ENCODE results near the gene COL4A2.

COL4A2 gene

DNA sequence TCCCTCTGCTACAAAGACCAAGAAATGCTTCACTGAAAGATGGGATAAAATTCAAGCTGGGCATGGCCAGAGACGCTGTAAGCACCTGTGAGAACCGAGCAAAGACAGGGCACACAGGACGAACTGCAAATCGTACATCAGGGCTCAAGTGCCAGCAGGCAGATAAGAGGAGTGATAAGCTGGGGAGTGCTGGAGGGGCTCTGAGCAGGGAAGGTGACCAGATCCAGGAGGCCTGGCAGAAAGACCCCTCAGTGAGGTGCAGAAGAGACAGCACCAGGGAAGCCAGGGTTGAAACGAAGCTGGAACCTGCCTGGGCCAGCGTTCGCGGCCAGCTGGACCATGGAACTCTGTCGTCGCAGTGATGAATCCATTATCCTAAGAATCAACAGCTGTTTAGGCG lies 244.2 kb downstream of the COL4A2 start:
- no peak for DNase-seq

DNA sequence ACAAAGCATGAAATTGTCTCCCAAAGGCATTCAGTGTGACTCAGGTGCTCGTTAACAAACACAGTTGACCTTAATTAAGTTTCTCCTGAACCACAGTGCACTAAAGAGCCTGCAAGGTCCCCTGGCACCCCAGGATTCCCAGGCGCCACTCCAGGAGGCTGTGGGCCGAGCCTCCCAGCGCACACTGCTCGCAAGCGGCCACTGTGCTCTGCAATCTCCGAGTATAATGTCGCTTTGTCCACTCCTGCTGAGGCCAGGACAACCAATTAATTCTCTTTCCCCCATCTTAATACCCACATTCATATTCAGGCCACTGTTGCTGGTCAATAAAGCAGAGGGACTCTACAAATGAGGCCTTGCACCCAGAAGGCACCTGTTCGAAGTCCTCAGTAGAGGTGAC lies 245.7 kb downstream of the COL4A2 start:
- no peak for DNase-seq

DNA sequence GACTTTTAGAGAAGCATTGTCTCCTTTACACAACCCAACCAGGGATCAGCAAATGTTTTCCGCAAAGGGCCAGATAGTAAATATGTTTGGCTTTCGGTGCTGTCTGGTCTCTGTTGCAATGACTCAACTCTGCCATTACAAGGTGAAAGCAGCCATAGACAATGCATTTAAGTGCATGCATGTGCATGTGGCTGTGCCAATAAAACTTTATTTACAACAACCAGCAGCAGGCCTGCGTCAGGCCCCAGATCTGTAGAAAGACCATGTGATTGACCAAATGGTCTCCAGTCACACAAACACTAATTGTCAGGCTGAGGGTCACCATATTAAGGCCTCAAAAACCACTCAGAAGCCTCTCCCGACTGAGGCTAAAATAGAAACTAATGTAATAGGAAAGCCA lies 246.3 kb downstream of the COL4A2 start:
- DNase-seq = no peak

DNA sequence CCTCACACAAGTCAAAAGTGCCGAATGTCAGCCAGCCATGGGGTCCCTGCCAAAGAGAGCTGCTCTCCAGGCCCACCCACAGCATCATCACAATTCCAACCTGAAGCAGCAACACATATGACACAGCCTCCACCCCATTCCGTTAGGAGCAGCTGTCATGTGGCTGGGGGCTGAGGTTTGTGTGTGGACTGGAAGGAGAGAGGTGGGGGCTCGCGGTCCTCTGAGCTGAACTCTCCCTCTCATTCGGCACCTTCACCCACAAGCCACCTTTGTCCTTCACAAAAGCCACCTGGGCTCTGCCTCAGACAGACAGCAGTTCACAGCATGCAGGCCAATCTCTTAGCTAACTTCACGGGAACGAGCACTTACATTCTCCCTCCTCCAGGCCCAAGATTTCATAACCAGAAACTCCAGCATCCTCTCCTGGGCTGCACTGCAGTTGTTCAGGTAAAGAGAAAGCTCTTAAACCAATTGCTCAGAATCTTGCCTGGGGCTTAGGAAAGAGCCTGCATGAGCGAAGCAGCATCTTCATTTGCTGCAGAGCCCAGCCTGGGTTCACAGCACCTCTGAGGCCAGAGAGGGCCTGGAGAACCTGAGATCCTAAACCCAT lies 247.2 kb downstream of the COL4A2 start:
- DNase-seq = no peak

DNA sequence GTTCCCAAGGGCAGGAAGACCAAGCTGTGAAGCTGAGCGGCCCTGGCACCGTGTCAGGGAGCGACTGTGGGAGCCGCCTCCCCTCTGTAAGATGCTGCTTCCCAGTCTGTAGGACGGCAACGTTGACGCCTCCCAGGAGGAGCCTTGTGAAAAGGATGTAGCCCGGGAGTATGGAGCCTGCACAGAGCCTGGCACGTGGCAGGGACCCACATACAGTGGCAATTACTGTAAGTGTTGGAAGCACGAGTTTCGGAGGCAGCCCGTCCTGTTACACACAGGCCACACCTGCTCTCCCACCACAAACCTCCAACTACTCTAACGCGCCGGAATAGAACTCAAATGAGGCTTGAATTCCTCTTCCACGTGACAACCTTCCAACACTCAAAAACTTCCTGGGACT lies 247.9 kb downstream of the COL4A2 start:
- no peak for DNase-seq

DNA sequence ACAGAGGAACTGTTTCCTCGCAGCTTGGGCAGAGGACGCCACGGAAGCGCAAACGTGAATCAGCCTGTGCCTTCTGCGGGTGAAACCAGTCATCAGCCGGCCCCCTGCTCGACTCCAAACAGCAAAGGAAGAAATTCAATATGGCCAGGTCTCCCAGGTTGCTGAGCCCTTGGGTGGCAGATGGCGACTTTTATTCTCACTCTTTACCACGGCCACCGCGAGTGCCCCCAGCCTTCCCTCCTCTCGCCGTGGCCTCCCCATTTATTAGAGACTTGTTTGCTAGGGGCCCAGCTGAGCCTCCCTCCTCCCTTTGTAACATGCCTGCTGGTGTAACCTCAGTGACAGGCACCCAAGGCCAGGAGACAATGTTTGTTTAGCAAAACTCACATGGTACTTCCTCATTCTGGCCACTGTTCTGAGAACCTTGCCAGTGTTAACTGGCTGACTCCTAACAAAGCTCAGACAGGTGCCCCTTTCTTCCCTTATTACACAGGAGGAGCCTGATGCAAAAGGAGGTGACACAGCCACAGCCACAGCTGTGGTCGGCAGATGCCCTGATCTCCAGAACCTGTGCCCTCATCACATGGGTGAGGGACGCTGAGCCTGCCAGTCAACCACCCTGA lies 248.6 kb downstream of the COL4A2 start:
- no peak for DNase-seq

DNA sequence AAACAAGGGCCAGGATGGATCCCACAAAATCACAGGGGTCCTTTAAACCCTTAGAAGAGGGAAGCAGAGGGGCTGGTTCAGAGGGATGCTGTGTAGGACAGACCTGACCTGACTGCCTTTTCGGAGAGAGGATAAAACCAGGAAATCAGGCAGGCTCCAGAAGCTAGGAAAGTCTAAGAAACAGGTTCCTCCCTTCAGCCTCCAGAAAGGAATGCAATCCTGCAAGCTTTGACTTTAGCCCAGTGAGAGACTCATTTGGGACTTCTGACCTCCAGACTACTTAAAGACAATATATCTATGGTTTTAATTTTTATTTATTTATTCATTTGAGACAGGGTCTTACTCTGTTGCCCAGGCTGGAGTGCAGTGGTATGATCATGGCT lies 249.1 kb downstream of the COL4A2 start:
- DNase-seq = no peak

DNA sequence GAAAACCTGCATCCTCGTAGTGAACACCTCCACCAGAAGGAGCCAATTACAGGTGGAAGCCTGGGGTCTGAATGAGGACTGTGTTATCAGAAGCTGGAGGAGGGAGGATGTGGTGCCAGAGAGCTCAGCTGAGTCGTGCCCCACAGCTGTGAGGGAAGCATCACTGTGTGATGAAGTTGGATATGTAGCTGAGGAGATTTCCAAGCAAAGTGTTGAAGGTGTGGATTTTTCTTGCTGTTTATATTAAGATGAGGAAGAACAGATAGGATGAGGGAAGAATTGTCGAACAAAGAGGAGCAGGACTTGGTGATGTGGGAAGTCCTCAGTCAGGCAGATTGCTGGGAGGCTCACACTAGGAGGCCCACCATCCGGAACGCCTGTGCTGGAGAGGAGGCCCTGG lies 250.0 kb downstream of the COL4A2 start:
- DNase-seq = no peak

DNA sequence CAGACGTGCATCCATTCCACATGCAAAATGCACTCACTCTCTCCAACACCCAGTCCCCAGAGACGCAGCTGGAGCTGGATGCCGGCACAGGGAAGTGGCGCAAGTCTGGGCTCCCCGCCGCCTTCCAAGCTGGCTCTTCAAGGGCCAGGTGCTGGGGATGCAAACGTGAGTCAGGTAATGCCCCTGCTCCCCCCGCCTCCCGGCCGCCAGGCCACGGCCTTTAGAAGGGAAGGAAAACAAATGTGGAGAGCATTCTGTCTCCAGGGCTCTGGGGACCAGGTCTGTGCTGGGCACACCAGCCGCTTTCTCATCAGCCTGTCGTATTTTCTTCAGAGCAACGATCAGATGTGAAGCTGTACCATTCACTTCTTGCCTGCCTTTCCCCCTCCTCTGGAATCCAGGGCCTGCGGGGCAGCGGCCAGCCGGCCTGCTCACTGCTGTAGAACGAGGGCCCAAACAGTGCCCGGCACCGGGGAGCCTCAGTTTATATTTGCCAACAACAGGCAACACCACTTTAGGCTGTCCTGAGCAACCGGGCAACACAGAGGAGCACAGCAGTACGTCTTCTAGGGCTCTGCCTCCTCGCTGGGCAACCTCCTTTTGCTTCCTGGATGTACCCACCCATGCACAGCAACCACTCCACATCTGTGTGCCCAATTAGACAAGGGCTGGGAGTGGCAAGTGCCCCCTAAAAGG lies 250.7 kb downstream of the COL4A2 start:
- no peak for DNase-seq

DNA sequence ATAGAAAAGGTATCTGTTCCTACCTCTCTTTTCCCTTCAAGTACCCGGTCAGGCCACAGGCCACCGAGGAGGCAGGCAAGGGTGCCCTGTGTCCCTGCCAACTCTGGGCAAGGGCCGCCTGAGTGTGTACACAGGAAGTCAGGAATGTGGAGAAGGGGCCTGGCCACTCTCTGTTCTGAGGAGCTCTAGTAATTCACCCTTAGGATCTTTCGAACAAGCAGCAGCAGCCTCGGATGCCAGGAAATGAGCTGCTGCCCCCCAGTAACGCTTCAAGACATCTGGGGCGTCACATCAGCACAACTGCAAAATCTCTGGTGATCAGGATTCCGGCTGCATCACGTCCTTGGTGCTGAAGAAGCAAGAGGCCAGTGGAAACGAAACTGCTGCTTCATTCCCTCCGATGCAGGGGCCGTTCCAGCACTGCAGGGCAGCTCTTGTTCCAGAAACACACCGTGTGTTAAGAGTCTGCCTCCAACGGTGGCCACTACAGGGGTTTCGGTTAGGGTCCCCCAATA lies 252.4 kb downstream of the COL4A2 start:
- no peak for DNase-seq

DNA sequence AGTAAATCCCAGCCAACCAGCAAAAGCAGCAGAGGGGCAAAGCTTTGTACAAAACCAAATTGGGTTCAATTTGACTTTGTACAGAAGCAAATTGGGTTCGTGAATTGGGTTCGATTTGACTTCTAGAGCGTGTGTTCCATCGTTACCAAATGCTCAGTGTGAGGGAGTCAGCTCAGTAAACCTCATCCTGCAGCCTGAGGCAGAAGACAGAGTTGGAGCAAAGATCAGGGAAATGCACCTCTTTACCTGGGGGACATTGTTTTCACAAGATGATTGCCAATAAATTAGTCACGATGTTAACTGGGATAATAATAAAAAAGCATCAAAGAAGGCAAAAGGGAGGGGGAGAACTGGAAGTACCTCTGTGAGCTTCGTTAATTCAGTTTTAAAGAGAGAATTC lies 252.9 kb downstream of the COL4A2 start:
- DNase-seq = no peak

DNA sequence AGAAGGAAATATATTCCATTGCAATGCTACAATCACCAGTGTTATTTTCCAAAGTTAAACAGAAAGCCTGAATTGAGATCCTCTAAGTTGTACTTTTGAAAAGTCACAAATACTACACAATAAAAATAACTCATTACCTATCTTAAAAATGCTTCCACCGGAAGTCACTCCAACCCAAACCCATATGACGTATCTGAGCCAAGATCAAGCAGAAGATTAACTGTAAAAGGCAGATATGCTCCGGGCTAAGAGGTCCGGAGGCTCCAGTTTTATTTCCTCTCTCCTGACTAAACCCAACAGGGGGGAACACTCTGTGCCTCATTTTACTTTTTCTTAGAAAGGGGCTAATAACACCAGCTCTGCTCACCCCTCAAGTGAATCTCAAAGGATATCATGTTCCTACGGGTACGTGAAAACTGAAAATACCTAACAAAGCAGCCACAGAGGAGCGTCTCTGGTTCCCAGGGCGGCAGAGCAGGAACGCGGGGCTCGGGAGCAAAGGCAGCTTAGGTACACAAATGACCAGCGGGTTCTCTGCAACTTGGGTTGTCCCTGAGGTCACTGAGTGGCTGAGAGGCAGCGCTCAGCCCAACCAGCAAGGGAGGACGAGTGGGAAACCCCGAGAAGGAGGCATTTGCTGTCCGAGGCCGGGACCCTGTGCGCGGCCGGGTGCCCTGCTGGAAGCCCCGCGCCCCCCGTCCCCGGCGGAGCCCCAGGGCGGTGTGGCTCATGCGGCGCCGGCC lies 253.7 kb downstream of the COL4A2 start:
- DNase-seq = no peak

DNA sequence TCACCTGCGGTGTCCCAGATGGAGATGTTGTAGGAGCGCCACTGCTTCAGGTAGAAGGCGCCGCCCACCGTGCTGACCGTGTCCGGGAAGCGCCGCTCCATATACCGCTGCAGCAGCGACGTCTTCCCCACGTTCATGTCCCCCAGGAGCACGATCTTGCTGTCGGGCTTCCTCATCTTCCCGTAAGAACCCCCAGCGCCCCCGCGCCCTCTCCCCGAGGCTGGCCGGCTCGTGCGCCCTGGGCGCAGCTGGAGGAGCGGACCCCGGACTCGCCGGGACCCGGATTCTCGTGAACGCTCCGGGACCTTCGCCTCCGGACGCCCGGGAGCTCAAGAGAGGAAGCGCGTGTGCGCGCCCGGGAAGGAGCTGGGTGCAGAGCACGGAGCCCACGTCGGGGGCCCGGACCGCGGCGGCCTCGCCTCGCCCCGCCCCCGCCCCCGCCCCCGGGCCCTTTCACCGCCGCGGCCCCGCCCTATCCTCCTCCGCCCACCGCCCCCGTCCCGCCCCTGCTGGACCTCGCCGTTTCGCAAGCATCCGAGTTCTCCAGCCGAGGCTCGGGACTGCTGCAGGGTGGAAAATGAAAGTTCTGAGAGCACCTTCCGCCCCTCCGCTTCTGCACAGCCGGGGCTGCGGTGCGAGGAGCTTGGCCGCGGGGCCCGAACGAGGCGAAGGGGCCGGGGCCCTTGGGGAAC lies 254.4 kb downstream of the COL4A2 start, which contains the start of gene RAB20:
Gene RAB20 (minus strand): TSS at position 379 of the 692 bp plus-strand sequence. CDS start 203 bp downstream, at position 176.
- DNase-seq = peak; percentile 38

DNA sequence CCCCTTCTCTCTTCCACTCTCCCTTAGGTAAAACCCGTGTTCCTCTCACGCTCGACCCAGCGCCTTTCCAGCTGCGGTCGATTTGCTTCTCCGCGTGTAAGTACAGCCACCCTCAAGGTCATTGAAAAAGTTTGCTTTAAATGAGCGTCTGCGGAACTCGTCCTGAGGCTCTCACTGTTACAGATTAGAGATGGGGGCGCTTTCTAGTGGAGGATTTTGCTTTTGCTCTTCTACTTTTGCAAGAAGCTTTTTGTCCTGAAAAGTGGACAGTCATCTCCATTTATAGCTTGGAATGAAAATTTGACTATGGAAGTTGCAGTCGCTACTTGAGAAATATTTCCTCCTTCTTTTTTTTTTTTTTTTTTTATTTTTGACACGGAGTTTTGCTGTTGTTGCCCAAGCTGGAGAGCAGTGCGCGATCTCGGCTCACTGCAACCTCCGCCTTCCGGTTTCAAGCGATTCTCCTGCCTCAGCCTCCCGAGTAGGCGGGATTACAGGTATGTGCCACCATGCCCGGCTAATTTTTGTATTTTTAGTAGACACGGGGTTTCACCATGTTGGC lies 255.0 kb downstream of the COL4A2 start:
- no peak for DNase-seq

All from COR-L47 (cell line).